WI38 (cell line): ENCODE data around the gene TMEM9.

Source experiments
- H3K4me3 ChIP-seq: 2 replicates; pipeline ENCODE4 v1.5.1; 2011; ENCODE audit warnings: low read depth, mild to moderate bottlenecking, control low read depth, low read length
- TF ChIP-seq, protein P1 (sequence below): IDR thresholded peaks from 2 replicates; pipeline ENCODE4 v1.5.1; 2012; ENCODE audit warnings: low read depth, mild to moderate bottlenecking, control low read depth, low read length

TMEM9 gene

DNA sequence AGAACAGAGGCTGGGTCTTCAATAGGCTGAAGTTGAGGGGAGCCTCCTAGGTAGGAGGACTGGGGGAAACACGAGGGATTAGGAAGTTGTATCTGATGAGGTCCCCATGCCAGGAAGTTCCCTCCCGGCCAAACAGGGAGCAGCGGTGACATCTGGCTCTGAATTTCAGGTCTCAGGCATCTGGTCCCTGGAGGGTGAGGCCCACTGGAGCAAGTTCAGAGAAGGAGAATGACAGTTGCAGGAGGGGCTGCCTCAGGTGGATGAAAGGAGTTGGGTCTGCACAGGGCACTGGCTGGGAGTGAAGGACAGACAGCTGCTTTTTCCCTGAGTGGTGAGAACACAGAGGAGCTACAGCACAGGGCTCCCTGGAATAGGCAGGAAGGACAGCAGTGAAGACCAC lies 9.1 kb downstream of the TMEM9 start:
- H3K4me3 ChIP-seq: no peak overlapping the region
- TF ChIP-seq, protein P1, sequence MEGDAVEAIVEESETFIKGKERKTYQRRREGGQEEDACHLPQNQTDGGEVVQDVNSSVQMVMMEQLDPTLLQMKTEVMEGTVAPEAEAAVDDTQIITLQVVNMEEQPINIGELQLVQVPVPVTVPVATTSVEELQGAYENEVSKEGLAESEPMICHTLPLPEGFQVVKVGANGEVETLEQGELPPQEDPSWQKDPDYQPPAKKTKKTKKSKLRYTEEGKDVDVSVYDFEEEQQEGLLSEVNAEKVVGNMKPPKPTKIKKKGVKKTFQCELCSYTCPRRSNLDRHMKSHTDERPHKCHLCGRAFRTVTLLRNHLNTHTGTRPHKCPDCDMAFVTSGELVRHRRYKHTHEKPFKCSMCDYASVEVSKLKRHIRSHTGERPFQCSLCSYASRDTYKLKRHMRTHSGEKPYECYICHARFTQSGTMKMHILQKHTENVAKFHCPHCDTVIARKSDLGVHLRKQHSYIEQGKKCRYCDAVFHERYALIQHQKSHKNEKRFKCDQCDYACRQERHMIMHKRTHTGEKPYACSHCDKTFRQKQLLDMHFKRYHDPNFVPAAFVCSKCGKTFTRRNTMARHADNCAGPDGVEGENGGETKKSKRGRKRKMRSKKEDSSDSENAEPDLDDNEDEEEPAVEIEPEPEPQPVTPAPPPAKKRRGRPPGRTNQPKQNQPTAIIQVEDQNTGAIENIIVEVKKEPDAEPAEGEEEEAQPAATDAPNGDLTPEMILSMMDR: no peak

DNA sequence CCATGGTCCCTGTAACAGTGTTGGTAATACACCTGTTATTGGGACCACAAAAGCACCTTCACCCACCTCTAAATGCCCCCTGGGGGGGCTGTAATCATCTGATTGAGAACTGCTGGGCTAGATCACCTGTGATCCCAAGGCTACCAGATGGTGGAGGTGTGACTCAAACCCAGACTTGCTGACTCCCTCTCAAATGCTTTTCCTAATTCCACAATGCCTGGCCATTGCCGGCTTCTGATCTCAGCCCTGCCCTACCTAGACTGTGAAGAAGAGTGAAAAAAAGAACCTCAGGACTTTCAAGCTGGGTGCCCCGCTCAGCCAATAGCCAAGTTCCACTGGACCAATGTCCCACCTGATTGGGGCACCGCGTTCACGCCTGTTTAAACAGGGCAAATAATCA lies 9.6 kb downstream of the TMEM9 start:
- no peak overlapping the region for H3K4me3 ChIP-seq
- TF ChIP-seq, protein P1: no peak

DNA sequence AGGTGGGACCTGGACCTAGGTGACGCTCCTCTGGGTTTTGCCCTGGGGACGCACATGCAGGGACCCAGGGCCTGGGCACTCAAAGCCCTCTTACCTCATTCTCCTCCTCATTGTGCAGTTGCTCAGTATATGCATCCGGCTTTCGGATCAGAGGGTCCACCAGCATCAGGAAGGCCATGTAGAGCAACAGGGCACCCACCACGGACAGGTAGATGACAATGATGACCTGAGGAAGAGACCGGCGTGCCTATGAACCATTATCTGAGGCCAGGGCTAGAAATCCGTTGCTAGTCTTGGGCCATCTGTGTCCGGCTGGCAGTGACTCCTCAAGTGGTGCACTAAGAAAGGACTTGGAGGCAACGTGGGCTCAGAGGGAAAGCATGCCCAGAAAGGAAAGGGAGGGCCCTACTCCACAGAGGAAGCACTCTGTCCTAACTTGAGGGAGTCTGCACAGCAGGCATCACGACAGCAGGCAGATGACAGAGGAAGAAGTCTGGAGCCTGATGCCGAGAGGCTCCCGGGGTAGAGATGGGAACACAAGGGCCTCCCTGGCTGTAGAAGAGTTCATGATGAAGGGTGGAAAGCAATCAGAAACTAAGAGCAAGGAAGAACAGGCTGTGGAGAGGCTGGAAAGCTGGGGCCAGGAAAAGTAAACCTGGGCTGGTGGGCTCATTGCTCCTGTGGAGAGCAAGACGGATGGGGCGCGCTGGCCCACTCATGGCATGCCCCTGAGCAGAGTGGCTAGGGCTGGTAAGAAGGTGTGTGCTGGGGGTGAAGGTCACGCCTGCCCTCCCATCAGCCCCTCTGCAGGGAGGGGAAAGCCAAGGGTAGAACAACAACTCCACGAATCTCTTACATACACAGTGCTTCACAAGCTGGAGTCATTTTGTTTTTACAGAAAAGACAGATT lies 10.3 kb downstream of the TMEM9 start:
- TF ChIP-seq, protein P1: no peak
- H3K4me3 ChIP-seq: no peak overlapping the region

DNA sequence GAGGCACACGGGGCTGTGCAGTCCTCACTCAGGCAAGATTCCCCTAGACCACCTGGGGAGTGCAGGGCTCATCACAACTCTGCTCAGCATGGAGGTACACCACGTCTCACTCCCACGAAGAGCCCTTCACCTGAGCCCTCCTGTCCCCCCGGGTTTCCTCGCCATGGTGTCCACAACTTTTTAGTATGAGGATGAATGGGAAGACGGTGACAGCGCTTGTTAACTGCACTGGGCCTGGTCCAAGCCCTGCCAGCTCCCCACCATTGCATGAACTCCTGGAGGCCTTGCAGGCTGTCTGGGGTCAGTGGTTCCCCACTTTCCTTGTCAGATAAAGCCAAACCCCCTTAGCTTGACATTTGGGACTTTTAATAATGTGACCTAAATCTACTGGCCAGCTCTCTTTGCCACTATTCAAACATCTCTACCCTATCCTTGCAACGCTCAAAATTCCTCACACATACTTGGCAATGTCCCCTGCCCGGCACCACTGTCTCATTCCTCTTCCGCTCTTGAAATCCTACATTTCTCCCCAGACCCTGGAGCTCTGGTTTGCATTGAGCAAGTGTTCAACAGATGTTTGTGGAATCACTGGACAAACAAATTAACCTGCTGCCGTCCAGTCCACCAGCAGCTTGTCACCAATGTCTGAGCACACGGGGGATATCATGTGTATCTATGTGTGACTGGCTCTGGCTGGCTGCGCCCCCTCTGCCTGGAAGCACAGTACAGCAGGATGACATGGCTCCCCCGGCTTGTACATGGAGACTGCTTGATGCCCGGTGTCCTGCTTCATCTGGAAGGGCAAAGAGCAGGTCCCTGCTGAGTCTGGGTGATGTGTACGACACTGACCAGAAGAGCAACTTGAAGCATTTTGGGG lies 11.2 kb downstream of the TMEM9 start:
- TF ChIP-seq, protein P1: no peak

DNA sequence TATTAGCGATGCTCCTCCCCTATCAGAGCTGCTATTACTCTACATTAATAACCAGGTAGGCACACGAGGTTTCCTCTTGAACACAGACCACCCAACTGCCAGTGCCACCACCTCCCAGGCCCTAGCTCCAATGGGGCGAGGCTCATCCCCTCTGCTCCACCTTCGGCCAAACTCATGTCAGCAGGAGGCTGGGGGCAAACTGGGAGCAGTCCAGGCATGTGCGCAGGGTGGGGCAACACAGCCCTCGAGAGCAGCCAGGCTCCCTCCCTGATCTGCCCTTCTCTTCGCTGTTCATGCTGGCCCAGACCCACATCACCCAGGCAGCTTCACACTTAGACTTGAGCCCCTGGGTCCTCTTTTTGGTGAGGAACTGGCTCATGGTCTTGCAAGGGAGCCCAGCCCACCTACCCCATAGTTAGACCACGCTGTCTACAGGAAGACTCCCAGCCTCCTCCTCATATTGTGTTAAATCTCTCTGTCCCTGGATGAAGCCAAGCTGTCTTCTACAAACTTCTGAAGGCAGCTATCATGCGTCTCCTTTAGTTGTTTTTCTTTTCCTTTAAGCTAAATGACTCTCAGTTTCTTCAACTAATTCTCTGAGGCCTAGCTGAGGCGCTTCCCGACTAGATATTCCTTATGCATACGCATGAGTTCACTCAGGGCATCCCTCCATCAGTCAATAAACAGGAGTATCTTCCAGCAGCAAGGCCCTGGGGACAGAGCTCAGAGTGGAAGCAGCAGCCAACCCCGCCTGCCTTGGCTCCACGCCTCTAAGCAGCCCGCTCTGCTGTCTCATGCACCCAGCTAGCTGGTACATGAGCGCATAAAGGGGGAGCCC lies 12.0 kb downstream of the TMEM9 start:
- TF ChIP-seq, protein P1: no peak
- no peak overlapping the region for H3K4me3 ChIP-seq

More for the DNA sequence above, 11.2 kb downstream of the TMEM9 start:
- H3K4me3 ChIP-seq: no peak overlapping the region

DNA sequence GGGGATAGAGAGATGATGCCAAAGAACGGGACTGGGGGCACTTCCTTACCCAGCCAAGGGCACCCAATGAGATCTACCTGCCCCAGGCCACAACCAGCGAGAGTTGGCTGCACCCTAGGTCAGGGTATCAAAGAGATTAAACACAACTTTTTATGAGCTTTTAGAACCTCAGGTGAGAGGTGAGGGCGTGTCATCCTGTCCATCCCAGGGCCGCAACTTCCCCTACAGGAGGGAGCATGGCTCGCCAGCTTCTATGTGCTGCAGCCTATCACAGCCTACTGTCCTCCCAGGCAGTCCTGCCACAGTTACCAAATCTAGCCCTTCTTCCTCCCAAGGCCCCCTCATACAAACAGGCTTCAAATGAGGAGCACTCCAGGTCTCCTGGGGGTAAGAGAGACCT lies 12.9 kb downstream of the TMEM9 start:
- H3K4me3 ChIP-seq: no peak overlapping the region
- TF ChIP-seq, protein P1: no peak
